NCI-H774 (cell line): ENCODE measurements around the gene RPL7A.

ENCODE experiments used
- DNase-seq: peaks from one replicate; lab custom pipeline; 2025; lab: John Stamatoyannopoulos, UW

Gene RPL7A

DNA sequence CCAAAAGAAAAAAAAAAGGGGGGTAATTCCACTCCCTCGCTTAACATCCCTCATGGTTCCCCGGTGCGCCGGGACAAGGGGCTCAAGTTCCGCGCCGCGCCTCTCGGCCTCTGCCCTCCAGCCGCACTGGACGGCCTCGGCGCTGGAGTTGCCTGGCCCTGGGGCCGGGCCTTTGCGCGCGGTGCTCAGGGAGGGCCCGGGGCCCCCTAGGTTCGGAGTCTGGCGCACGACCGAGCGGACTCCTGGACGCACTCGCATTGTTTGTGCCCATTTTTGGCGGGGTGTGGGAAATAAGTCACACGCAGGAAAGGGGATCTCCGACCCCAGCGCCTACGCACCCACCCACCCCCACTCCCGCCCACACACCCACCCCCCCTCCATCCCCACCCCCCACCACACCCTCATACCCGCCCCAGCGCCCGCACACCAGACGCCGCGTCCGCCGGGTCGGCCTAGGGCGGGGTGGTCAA is 468 bp upstream of the RPL7A start:
- peak; percentile 44 for DNase-seq

DNA sequence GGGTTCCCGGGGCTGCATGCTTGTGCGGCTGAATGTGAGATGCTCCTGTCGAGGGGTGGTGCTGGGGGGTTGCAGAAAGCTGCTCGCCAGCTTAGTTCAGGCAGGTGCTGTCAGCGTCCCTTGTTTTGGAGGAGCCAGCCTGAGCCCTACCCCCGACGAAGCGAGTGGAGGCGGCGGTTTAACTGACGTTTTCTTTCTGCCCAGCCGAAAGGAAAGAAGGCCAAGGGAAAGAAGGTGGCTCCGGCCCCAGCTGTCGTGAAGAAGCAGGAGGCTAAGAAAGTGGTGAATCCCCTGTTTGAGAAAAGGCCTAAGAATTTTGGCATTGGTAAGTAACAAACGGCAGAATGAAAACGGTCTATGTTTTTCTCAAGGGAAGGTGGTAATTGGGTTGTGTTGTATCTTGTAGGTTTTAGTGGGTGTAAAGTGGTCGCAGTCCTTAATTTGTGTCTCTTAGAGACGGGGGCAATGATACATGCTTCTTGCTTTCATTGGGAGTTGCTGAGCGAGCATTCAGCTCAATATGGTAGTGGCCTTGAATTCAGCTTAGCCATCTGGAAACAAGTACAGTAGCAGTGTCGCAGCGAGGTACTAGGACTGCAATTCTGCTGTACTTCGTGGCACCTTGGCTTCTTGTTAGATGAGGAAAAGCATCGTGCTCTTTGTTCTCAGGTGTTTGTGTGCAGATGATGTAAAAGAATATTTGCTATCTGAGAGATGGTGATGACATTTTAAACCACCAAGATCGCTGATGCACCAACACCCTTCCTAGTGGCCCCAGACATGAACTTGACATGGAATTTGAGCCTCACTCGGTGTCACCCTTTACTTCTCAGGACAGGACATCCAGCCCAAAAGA is 928 bp downstream of the RPL7A start:
- no peak for DNase-seq

DNA sequence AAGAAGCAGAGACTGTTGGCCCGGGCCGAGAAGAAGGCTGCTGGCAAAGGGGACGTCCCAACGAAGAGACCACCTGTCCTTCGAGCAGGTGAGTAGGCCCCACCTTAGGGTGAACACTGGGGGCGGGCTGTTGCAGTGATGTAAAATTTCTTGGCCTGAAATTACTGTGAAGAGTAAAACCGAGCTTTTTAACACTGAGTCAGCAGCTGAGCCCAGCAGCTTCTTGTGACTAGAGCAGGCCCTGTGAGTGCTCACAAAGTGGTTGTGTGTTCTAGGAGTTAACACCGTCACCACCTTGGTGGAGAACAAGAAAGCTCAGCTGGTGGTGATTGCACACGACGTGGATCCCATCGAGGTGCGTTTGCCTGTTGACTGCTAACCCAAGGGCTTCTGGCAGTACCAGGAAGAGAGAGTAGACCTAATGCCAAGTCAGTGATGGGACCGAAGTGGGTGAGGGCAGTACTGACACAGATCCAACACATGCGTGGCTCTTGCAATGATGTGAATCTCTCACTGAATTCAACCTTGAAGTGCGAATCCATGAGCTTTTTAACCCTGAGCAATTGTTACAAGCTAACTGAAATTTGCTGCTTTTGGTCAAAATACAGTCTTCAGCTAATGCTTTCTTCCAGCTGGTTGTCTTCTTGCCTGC is 2.1 kb downstream of the RPL7A start:
- no peak for DNase-seq

DNA sequence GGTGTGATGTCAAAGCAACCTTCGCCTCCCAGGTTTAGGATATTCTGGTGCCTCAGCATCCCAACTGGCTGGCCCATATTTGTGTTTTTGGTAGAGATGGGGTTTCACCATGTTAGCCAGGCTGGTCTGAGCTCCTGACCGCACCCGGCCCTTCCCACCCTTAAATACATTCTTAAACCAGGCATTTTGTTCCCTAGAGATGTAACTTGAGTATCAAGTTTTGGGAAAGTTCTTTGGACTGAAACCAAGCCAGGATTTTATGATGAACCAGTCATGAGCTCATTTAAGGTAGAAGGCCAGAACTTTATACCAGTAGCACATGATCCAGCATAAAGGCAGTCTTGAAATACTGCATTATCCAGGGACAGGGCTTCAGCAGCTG is 3.5 kb downstream of the RPL7A start:
- DNase-seq, result no peak

DNA sequence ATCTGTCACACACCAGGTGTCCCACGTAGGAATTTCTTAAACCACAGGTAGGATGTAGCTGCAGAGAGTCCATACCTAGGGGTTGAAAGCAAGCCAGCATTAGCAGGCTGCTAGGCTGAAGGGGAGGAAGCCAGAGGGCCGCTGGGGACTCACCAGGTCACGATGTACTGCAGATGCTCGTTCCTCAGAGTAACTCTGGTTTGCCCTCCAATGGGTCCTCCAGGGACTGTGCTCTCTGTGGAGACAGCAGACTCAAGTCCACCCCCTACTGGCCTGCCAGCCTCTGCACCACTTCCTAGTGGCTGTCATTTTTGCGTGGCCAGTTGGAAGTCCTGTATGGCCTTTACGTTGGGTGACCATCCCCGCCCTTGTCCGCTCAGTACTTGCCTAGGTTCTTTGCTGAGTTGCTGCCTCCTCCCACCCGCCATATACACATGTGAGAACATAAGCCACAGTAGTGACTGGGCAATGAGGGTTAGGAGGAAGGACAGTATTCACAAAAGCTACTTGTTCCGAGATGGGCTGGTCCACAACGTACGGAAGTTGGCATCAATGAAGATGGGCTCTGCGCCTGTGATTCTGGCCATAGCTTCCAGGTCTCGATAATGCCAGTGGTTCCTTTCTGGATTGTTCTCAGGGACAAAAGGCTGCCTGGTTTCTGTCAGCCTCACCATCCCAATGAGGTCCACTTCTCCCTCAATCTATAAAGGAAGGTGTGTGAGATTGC is 4.1 kb downstream of the RPL7A start:
- no peak for DNase-seq

DNA sequence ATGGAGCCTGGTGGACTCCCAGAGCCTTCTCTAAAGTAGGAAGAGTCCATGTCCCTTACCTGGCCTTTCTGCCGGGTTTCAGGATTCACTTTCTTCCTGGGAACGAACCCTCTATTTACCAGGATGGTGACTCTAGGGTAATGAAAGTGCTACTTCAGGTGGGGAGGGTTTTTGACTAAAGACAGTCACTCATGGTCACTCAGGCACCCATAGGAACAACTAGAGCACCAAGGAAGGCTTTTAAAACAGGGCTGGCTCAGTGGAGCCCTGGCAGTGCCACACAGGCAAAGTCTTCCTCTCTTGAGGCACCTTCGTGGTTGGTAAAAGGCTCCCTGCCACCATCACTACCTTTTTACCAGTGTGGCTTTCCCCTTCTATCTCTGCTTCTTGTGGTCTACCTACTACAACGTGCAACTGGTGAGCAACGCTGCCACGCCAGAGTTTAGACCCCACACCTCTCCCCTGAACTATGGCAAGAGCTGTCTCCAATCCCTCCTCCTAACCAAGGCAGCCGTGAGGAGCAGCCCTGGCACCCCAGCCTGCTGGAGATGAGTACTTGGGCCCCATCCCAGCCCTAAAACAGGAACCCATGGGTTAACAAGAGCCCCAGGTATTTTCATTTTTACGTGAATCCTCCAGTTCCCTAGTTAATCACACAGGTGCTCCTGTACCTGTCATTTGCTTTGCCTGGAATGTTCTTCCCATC is 4.8 kb downstream of the RPL7A start:
- no peak for DNase-seq

DNA sequence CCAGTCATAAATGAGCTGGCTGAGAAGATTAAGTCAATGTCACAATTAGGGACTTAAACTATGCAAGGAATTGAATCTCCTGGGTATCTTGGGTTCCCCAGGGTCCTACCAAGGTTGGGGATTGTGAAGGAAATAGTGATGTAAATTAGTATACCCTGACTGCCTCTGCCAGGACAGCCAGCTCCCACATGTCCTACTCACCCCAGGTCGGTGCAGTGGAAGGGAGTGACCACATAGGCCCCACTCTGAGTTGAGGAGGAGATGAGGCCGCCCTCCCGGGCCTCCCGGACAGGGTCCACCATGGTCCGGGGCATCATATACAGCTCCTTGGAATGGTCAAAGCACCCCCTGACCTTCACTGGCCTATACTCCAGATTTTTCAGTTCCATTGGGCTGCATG is 5.5 kb downstream of the RPL7A start:
- no peak for DNase-seq

DNA sequence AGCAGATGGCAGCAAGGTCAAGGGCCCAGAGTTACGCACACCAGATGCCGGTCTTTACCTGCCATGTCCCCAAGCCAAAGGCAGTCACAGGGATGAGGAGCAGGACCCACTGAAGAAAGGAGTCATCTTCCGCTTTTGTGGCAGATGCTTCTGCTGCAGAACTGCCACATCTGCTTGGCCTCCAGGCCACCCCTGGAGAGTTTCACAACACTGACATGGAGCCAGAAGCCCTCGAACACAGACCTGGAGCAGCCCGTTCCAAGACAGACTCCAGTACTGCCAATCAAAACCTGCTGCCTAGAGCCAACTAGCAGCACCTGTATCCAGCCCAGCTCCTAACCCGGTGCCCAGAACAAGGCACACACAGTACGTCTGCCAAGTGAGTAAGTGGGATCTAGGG is 6.7 kb downstream of the RPL7A start:
- DNase-seq, result no peak

DNA sequence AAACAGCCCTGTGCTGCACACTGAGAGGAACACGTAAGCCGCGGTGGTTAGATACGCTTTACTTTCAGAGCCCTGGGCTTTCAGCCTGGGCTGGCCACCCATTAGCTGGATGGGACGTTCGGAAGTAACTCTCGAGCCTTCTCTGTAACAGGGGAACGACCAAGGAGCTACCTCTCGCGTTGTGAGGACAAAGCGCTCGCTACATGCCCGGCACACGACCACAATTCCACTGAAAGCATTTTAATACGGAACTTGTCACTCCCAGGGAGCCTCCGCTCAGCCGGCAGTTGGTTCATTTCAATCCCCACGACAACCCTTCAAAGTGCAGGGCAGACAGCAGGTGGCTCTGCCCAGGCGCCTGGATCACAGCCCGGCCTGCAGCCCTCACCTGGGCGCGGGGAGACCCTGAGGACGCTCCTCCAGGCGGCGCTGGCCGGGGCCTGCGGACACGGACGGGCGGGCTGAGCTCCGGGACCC is 7.9 kb downstream of the RPL7A start:
- no peak for DNase-seq

DNA sequence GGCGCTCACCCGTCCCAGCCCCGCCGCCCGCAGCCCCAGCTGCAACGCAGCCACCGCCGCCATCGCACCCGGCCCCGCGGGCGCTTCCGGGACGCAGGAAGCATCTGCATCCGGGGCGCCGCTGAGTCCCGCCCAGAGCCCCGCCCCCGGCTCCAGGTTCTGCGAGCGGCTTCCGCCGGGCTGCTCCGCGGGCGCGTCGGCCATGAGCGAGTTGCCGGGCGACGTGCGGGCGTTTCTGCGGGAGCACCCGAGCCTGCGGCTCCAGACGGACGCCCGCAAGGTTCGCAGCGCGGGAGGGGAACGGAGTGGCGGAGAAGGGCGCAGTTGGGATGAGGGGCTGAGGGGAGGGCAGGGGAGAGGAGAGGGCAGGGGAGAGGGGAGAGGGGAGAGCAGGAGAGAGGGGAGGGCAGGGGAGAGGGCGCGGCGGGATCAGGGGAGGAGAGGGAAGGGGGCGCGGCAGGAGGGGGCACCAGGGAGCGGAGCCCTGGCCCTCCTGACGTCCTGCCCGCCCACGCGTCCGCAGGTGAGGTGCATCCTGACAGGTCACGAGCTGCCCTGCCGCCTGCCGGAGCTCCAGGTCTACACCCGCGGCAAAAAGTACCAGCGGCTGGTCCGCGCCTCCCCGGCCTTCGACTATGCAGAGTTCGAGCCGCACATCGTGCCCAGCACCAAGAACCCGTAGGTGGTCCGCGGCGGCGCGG is 8.5 kb downstream of the RPL7A start, which contains the start of the genes SURF1 and SURF2:
TSS of gene SURF1 (minus strand) at position 97 of the 701 bp plus-strand sequence. CDS start at position 63, 34 bp downstream.
TSS of gene SURF2 (plus strand) at position 160 of the 701 bp plus-strand sequence. CDS start at position 203, 43 bp downstream.
- peak; percentile 91 for DNase-seq

DNA sequence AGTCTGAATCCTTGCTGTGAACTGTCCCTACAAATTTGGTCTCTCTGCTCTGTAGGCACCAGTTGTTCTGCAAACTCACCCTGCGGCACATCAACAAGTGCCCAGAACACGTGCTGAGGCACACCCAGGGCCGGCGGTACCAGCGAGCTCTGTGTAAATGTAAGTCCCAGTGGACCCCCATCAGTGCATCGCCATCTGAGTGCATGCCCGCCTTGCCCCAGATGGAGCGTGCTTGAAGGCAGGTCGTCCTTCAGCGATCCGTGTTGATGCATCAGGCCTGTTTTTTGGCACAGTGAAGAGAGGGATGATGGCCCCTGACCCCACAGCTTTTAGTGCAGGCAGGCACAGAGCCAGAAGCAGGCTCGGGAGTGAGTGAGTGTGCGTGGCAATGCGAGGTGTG is 9.6 kb downstream of the RPL7A start:
- DNase-seq, result no peak

DNA sequence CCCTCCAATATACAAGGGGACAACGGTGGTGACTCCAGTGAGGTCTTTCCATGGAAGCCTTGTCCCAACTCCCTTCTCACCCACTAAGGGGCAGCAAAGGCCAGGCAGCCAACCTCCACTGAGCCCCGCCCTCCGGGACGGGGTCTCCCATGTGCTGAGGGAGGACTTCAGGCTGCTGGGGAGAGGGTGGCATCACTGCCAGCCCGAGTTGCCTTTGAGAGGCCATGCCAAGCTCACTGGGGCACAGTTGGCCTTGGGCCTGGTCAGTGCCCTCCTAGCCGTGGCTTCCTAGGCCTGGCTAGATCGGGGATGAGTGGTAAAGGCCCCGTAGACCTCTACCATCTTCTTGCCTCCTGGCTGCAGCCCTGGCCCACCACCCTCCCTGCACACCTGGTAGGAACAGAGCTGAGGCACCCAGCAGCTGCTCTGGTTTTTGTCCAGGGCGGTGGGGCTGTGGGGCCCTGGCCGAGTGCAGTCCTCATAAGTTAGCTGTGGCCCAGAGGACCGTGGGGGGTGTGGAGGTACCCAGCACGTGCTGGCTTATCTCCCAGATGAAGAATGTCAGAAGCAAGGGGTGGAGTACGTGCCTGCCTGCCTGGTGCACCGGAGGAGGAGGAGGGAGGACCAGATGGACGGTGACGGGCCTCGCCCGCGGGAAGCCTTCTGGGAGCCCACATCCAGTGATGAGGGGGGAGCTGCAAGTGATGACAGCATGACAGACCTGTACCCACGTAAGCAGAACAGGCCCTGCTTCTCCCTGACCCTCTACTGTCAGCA is 11.6 kb downstream of the RPL7A start:
- no peak for DNase-seq

DNA sequence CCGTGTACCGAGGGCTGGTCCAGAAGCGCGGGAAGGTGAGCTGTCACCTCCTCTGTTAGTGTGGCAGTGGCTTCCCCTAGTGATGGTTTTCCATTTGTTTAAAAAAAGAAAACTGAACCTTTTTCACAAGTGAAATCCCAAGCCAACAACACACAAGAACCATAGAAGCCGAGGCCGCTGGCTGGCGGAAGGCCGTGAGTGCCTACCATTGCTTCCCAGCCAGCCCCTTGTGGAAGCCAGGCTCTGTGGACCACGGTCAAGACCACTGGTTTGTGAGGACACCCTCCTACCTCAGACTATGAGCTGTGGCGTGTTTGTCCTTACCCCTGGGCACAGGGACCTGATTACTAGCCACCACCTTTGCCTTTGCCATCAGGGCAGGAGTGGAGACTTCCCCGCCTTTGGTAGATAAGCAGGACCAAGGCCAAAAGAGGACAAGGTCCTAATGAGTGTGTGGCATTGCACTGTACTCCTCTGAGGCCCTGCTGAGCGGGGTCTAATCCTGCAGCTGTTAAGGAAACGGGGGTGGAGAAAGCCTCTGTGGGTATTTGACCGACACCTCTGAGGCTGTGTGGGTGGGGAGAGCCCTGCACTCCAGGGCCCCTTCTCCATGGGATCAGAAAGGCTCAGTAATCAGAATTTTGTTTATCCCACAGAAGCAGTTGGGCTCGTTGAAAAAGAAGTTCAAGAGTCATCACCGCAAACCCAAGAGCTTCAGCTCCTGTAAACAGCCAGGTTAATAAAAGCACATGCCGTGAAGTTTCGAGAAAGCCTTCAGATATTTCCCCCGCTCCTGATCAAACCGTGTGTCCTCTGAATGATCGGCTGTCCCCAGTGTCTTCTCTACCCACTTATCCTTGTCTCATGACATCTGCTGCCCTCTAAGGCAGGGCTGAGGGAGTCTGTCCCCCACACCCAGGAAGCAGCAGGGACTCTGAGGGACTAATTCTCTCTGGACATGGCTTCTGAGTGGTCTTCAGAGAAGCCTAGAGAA is 12.7 kb downstream of the RPL7A start:
- DNase-seq, result no peak

DNA sequence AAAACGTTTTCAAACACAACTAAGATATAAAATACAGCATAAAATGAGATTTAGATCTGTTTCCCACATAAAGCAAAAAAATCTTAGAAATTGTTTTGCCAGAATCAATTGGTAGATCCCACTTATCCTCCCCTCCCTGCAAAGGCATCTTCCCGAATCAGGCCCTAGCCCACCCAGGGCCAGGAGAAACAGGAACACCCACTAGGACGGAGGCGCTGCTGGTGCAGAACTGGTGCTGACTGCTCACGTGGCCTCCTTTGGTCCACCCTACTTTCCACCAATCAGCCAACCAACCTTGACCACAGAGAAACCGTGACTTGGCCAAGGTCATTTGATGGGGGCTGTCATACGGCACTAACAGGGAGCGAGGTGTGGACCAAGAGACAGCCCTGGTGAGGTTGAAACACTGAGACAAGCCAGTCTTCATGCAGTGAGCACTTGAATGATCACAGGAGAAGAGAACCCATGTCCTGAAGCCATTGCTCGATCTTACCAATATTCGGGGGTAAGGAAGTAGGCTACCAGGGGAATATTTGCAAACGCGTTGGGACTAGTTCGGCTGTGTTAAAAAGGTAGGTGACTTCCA is 13.6 kb downstream of the RPL7A start:
- no peak for DNase-seq

DNA sequence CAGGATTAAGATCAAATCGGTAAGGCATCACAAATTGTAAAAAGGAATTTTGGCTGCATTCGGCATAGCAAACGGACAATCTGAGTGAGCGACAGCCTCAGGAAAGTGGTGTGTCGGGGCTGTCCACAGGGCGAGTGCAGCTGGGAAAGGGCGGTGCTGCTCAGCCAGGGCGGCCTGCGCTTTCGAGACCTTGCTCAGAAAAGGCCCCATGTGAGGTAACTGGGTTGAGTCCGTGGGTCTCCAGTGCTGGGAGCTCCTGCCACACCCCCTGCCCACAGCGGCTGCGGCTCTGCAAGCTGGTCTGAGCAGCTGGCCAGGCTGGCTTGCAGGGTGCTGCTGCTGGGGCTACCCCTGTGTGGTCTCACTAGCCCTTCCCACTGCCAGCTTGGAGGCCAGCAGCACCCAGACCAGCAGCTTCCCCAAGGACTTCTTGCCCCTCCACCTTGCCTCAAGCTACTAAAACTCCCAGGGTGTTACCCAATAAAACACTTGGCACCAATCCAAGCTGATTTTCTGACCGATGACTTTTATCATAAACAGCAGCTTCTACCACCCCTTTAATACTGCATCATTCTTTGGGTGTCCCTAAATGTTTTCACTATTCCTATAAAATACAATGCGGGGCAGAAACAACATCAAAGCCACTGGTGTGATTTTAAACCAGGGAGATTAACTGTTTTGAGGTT is 14.5 kb downstream of the RPL7A start:
- DNase-seq, result no peak

DNA sequence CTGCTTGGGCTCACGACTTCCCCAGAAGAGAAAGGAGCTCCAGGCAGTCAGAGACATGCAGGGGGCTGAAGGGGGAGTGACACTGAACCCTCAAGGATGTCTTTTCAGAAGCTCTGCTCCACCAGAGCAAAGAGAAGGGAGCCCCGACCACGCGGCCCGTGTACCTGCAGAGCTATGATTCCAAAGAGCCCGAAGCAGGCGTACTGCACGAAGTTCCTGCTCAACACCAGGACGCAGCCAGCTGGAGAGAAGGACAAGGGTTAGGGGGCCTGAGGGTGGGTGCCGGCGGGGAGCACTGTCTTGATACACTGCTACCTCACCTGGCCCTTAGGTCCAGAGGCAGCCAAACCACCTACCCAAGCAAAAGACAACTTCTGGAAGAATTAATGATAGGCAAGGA is 18.4 kb downstream of the RPL7A start:
- DNase-seq, result no peak

DNA sequence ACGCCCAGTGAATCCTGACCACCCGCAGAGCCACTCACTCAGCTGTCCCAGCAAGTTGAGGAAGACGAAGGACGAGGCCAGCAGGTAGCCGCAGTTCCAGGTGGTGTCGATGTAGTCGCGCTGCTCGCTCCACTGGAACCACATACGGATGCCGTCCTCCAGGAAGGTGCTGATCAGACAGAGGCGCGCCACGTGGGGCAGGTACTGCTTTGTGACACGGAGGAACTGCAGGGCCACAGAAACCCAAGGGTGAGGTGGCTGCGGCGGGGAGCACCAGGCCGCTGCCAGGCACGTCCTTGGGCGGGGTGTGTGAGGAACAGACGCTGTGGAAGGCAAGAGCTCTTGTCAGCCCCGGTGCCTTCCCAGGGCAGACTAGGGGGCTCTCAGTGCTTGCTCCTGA is 19.2 kb downstream of the RPL7A start:
- DNase-seq, result no peak

DNA sequence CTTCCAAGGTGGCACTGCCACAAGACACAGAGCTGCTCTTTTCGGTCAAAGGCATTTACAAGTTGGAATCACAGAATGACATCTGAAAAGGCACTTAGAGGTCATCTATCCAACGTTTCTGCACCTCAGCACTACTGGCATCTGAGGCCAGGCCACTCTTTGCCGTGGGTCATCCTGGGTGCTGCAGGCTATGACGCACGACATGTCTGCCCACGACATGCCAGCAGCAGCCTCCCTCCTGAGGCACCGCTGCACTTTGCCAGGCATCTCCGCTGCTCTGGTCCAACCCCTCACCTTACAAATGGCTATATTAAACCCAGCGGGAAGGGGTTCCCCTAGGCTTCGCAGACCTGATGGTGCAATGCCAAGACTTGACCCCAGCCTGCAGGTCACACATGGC is 19.8 kb downstream of the RPL7A start:
- no peak for DNase-seq
